Lower leg skin (tissue), 3 donors: ENCODE measurements around the gene FGD3.

ENCODE experiments used
- CTCF ChIP-seq, 3 donors: fragments of 450-650 bp; IDR thresholded peaks; one replicate each; pipeline ENCODE4 v1.5.1; 2016; ENCODE audit warnings: antibody characterized with exemption in 3 of 3, mild to moderate bottlenecking in 3 of 3, moderate library complexity in 2 of 3
- POLR2A ChIP-seq, 2 donors: fragments of 450-650 bp; IDR thresholded peaks; one replicate each; pipeline ENCODE4 v1.6.1; 2016 to 2017; ENCODE audit warnings: antibody characterized with exemption in 2 of 2, mild to moderate bottlenecking in 1 of 2, moderate library complexity in 1 of 2

- TF ChIP-seq CTCF (IDR thresholded peaks at IDR 0.05) (no peak), POLR2A (IDR thresholded peaks at IDR 0.05) (no peak)
Observed at GRCh38 chr9:93025736-93026135, 78.4 kb downstream of the FGD3 start.
